Coronary artery (tissue), 2 donors: ENCODE data around the gene ZNF548.

ENCODE experiments used
- DNase-seq: peaks from one replicate; pipeline ENCODE4 v3.0.0-alpha.2; 2017; ENCODE audit warnings: low spot score
- H3K27ac ChIP-seq, 2 donors: fragments of 200-600 bp; sonication (generic); one replicate each; pipeline ENCODE4 v1.5.1; 2016 to 2019
- H3K4me3 ChIP-seq: fragments of 200-600 bp; sonication (generic); 2 replicates; pipeline ENCODE4 v1.5.1; 2016; ENCODE audit warnings: mild to moderate bottlenecking, moderate library complexity
- TF ChIP-seq, protein P1 (sequence below): fragments of 200-600 bp; sonication (generic); IDR thresholded peaks from one replicate; pipeline ENCODE4 v1.5.1; 2019; ENCODE audit warnings: antibody characterized with exemption

Gene ZNF548

DNA sequence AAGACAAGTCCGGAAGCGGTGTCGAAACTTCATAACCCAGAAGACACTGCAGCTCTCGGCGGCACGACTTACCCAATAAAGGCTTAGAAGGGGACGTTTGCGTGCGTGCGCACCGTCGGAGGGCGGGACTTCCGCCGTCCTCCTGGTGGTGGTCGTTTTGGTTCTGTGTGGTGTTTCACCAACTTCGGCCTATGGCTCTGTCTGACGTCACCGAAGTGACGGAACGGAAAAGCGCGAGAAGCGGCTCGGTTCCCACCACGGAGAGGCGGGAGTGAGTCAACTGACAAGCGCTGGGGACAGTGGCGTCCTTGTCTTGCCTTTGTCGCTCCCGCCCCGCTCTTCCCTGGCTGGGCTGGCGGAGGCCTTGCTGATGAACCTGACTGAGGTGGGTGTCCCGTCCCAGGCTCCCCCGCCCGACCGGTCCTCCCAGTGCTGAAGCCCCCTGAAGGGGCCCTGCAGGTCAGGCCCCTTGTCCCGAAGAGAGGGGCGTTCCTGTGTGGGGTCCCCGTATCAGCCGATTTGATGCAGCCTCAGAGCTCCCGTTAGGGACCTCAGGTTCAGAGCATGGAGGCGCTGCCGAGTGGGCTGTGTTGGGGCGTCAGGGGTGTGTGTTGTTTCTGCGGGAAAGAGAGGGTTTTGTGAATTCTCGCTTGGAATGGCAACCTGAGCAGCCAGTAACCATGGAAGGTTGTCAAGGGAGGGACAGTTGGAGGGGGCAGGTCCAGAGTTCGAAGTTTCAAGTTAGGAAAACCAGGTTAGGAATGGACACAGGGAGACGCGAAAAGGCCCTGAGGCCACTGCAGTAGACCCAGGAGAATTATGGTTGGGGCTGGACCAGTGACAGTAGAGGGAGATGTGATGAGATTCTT, at the start of gene ZNF548:
TSS of gene ZNF548 (plus strand) at position 125 of the 869 bp plus-strand sequence. CDS start at position 371, 246 bp downstream.
- Histone ChIP-seq H3K4me3 (peak within 1 kb of the TSS; percentile 89), H3K27ac (peak within 1 kb of the TSS; percentile 94 to 95)
- peak; percentile 100 for DNase-seq
- TF ChIP-seq, protein P1, sequence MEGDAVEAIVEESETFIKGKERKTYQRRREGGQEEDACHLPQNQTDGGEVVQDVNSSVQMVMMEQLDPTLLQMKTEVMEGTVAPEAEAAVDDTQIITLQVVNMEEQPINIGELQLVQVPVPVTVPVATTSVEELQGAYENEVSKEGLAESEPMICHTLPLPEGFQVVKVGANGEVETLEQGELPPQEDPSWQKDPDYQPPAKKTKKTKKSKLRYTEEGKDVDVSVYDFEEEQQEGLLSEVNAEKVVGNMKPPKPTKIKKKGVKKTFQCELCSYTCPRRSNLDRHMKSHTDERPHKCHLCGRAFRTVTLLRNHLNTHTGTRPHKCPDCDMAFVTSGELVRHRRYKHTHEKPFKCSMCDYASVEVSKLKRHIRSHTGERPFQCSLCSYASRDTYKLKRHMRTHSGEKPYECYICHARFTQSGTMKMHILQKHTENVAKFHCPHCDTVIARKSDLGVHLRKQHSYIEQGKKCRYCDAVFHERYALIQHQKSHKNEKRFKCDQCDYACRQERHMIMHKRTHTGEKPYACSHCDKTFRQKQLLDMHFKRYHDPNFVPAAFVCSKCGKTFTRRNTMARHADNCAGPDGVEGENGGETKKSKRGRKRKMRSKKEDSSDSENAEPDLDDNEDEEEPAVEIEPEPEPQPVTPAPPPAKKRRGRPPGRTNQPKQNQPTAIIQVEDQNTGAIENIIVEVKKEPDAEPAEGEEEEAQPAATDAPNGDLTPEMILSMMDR = no peak

DNA sequence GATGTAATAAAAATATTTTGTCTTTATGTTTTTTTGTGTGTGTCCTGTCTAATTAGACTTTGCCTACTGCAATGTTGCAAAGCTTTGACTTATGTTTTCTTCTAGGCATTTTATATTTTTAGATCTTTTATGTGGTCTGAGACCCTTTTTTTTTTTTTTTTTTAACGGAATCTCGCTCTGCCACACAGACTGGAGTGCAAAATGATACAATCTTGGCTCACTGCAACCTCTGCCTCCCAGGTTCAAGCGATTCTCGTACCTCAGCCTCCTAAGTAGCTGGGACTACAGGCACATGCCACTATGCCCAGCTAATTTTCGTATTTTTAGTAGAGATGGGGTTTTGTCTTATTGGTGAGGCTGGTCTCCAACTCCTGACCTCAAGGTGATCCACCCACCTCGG, 47.1 kb upstream of the ZNF548 start:
- Histone ChIP-seq H3K4me3 (no peak overlapping the region), H3K27ac (no peak overlapping the region)
- TF ChIP-seq, protein P1 = no peak
- DNase-seq = no peak

- TF ChIP-seq, protein P1 = no peak
- Histone ChIP-seq H3K27ac (no peak overlapping the region), H3K4me3 (no peak overlapping the region)
- DNase-seq = no peak
Measured at GRCh38 chr19:57348136-57348535, 41.5 kb upstream of the ZNF548 start.

GRCh38 chr19:57350877-57351805, 38.5 kb upstream of the ZNF548 start, which contains the start of gene ZNF304:
Gene ZNF304 (plus strand): TSS chr19:57351271. CDS start chr19:57351665, 394 bp downstream.
- DNase-seq = peak; percentile 93
- H3K27ac ChIP-seq = peak within 1 kb of the TSS; percentile 44 to 87
- peak within 1 kb of the TSS; percentile 99 for H3K4me3 ChIP-seq
- TF ChIP-seq, protein P1 = no peak

DNA sequence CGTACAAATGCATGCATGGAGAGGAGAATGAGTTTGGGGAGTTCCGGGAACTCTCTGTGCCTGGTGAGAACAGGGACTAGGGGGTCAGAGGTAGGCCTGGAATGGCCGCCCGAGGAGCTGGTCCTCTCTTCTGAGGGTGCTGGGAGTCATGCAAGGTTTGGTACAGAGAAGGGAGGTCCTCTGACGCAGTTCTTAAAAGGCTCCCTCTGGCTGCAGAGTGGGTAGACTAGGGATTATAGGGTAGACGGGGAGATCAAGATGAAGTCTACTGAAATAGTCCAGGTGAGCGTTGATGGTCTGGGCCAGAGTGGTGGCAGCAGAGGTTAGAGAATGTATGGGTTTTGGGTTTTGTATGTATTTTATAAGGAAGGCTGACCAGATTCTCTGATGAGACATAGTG, 37.8 kb upstream of the ZNF548 start:
- DNase-seq = no peak
- TF ChIP-seq, protein P1 = no peak
- H3K4me3 ChIP-seq = peak overlapping the region; percentile 99
- peak overlapping the region in 1 of 2 donors; percentile 87 for H3K27ac ChIP-seq

DNA sequence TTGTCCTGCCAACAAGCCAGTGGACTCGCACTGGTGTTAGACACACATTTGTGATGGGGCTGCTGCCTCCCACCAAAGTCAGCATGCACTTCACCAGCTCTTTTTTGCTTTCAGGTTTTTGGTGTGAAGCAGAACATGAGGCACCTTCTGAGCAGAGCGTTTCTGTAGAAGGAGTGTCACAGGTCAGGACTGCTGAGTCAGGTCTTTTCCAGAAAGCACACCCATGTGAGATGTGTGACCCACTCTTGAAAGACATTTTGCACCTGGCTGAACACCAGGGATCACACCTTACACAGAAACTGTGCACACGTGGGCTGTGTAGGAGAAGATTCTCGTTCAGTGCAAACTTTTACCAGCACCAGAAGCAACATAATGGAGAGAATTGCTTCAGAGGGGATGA, 33.7 kb upstream of the ZNF548 start:
- H3K27ac ChIP-seq = no peak overlapping the region
- no peak for DNase-seq
- no peak overlapping the region for H3K4me3 ChIP-seq
- TF ChIP-seq, protein P1 = no peak
